Islet of Langerhans (tissue), 1 donor: ENCODE measurements around the gene OR10T2.
"Not testable (repeated sequence)": the region's sequence is repeated elsewhere in the genome, so short reads cannot be mapped to it uniquely, and the experiment has no call there.

Experiments
- FAIRE-seq: peaks from one replicate; lab custom pipeline; 2011; peaks lifted over from hg19 to GRCh38; lab: Jason Lieb, UNC

OR10T2 gene, protein sequence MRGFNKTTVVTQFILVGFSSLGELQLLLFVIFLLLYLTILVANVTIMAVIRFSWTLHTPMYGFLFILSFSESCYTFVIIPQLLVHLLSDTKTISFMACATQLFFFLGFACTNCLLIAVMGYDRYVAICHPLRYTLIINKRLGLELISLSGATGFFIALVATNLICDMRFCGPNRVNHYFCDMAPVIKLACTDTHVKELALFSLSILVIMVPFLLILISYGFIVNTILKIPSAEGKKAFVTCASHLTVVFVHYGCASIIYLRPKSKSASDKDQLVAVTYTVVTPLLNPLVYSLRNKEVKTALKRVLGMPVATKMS

DNA sequence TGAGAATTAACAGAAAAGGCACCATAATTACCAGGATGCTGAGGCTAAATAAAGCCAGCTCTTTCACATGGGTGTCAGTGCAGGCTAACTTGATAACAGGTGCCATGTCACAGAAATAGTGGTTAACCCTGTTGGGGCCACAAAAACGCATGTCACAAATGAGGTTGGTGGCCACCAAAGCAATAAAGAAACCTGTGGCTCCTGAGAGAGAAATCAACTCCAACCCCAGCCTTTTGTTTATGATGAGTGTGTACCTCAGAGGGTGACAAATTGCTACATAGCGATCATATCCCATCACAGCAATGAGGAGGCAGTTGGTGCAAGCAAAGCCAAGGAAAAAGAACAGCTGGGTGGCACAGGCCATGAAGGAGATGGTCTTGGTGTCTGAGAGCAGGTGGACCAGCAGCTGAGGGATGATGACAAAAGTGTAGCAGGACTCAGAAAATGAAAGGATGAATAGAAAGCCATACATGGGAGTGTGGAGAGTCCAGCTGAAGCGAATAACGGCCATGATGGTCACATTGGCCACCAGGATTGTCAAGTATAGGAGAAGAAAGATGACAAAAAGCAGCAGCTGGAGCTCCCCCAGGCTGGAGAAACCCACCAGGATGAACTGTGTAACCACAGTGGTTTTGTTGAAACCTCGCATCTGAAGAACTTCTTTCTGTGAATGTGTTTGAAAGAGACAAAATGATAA lies at the start of gene OR10T2:
Gene OR10T2, minus strand, starts transcription at position 649 of the 697 bp plus-strand sequence. Its CDS starts 0 bp downstream, at position 649.
- no peak for FAIRE-seq

DNA sequence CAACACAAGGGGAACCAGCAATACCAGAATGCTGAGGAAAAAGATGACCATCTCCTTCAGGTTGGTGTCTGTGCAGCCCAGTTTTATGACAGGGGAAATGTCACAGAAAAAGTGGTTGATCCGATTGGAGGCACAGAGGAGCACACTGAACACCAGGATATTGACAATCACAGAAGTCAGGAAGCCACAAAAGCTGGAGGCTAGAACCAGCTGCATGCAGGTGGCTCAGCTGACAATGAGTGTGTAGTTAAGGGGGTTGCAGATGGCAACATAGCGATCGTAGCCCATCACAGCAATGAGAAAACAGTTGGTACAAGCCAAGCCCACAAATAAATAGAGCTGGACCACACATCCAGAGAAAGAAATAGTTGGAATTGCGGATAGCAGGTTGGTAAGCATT lies 46.1 kb upstream of the OR10T2 start:
- no peak for FAIRE-seq

DNA sequence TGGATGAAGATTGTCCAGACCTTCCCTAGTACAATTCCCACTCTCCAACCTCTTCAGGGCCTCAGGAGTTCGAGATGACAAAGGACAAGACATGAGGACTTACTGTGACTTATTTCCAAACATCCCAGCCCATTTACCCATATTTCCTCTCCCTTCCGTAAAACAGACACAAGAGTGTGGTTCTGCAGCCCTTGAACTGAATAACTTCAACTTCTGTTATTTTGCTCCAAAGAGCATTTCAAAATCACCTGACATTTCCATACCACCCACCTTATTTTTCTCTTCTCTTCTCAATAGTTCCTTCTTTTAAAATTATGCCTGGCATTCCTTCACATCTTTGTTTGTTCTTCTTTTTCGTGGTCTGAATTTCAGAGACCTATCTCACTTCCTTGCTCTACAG lies 35.5 kb upstream of the OR10T2 start:
- no peak for FAIRE-seq

DNA sequence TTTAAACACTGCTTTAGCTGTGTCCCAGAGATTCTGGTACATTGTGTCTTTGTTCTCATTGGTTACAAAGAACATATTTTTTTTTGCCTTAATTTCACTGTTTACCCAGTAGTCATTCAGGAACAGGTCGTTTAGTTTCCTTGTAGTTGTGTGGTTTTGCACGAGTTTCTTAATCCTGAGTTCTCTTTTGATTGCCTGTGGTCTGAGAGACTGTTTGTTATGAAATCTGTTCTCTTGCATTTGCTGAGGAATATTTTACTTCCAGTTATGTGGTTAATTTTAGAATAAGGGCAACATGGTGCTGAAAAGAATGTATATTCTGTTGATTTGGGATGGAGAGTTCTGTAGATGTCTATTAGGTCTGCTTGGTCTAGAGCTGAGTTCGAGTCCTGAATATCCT lies 30.9 kb upstream of the OR10T2 start:
- FAIRE-seq: not testable (repeated sequence)

DNA sequence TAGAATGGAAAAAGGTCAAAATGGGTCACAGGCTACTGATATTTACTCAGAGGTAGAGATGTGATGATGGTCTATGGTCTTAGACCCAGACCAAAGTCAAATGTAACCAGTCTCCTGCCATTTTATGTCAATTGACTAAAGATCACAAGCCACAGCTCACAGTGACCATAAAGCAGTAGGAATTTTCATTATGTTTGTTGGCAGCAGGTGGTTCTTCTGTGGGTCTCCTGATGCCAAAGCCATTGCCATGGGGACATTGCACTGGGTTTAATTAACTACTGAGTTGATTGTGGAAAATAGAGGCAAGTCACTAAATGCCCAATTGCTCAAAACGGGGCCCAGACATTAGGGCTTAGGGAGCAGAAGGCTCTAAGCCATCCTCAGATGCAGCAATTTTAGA lies 26.9 kb upstream of the OR10T2 start, which contains the start of gene OR10K2:
Gene OR10K2, minus strand, starts transcription at position 101 of the 400 bp plus-strand sequence. CDS start 5,371 bp downstream, outside the sequence.
- no peak for FAIRE-seq

DNA sequence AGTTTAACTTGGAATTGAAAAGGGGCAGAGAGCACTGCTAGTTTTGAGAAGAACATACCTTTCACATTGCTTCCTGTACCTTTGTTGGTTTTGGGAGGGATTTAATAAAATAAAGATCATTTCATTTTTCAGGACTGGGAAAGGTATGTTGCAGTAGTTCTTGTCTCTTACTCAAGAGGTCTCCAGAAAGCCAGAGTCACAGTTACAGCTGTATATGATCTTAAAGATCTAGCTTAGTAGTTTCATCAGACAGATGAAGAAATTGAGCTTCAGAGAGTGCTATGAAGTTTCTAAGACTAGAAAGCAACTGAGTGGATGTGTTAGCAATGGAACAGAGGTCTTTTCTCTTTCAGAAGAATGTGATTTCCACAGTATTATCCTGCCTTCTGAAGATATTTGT lies 25.8 kb upstream of the OR10T2 start:
- no peak for FAIRE-seq

DNA sequence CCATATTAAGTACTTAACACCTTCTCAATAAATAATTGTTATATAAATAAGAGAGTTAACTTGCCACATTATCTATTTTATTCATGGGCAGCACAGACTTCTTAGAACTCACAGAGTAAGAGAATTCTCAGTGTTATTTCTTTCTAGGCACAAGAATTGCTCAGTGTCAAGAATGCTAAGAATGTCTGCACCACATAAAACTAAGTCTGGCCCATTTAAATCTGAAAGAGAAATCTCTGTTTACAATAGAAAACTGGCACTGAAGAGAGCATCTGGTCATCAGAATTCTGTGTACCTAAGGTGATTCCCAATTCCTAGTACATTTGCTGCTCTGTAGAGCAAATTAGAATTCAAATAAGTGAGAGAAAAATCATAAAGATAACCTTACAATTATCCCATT lies 22.9 kb upstream of the OR10T2 start:
- FAIRE-seq: no peak

DNA sequence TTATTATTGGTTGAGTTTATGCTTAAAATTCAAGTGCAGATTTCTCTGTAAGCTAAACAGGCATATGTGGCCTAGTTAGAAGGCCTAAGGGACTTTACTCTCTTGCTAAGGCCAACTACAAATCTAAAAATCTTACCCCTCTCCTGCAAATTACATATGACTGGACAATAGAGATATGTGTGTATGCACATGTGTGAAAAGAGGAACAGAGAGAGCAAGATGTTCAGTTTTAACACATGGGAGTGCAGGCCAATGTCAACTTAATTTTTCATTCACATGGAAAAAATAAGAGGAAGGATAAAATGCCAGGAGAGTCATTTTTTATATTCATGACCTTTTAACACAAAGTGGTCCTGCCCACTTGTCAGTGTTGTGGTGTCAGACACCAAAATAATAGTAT lies 18.3 kb upstream of the OR10T2 start:
- no peak for FAIRE-seq

DNA sequence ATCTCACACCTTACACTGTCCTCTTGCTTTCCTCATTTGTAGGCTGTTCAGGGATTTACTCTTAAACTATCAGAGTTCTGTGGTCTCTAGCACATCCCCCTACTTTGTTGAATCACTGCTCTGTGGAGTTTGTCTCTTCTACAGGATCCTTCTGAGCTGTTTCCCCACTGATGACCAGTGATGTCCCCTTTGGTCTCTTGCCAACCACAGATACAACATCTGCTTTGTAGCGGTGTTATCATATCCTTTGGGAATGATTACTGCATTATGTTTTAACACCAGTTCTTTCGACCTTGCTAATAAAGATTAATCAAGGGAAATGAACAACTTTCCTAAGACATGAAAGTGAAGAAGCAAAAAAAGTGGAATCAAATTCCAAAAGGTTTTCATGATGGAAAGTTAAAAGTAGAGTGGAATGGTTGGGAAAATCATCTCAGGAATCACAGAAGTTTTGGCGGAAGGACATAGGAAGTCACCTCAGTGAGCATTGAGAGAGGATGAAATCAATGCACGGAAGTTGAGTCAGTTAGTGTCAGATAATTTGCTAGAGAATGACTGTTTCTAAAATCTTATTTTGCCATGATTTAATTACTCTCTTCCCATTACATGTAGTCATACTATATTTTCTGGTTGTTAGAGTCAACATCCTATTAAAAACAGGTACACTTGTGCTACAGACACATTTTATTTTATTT lies 15.5 kb upstream of the OR10T2 start:
- FAIRE-seq: no peak

DNA sequence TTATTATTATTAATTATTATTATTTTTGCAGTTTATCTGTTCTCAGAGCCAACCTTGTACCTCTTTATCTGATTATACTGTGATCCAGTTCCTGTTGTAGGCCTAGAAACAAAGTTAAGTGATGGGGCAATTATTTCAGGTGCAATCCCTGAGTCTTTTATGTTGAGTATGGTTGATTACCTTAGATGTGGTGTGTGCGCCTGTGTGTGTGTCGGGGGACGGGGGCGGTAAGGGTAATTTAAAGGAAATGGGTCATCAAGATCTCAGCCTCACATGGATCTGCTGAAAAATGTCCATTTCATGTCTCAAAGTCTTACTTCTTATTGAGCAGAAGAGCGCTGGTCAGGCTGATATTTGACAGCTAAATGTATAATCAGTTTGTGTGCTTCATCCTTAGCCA lies 7.8 kb upstream of the OR10T2 start:
- FAIRE-seq: no peak

DNA sequence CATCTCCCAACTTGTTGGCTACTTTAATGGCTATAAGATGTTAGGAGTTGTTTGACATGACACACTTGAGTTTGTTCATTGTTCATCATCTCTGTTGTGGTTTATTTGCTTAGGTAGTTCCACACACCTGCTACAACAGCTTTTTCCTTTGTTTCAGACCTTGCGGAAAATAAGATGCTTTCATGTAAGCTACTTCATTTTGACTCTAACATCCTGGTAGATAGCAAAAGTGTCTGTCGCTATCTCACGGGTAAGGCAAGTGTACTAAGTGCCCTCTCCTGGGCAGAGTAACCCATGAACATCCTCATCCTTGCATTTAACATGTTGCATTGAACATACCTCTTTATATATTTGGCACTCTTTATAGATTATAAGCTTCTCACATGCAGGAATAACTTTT lies 1.6 kb upstream of the OR10T2 start:
- FAIRE-seq: no peak

DNA sequence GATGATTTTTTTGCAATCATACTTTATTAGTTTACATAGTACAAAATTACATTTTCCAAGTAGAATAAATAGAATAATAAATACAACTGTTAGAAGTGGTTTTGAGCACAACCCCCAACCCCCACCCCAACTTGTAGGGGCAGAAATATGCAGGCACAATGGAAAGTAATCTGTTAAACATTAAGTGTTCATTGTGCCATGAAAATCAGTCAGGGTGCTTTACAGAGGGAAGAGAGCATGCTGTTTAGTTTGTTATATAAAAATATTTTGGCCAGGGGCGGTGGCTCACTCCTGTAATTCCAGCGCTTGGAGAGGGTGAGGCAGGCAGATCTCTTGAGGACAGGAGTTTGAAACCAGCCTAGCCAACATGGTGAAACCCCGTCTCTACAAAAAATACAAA lies 2.6 kb downstream of the OR10T2 start:
- no peak for FAIRE-seq

DNA sequence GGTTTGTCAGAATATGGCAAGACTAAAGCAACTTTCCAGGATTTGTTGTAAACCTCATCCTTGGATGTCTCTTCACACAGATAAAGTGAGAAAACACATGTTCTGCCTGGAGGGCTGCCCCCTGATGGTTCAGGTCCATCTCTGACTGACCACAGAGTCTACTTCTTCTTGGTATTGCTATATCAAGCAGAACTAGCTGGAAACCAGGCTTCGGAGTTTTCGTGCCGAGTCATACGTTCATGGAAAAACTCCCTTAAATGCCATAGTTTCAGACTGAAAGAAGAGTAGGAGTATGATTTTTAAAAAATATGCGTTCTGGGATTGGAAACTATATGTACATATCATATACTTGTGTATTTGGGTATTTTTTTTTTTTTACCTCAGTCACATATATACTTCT lies 5.8 kb downstream of the OR10T2 start:
- FAIRE-seq: no peak

DNA sequence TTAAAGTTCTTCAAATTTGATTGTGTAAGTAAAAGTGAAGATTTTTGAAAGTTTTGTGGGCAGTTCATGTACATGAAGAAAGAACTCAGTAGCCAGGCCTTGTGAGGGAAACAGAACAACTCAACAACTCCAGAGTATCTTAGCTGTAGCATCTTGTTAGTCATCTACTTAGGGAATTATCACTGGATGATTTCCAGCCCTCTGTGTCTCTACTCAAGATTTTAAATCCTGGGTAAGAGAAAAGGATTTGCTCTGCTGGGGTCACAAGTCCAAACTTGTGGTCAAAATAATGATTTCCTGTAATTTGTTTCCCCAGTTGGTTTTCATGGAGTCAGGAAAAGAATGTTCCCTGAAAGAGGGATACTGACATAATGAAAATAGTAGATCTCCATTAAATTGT lies 8.2 kb downstream of the OR10T2 start:
- no peak for FAIRE-seq

DNA sequence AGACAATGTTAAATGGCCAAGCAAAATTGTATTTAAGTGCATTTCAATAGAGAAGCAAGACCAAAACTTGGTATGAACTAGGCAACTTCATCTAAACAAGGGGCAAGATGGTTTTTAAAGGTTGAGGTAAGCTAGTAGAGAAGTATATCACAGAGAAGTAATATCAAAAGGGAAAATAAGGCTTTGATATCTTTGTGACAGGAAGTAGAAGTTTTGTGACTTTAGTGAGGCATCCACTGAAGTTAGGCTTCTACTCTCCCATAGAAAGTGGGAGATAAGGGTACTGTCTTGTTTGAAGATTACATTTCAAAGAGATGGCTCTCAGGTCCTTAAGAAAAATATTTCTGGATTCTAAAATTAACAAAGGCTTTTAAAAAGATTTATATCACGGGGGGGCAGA lies 8.9 kb downstream of the OR10T2 start:
- FAIRE-seq: no peak

DNA sequence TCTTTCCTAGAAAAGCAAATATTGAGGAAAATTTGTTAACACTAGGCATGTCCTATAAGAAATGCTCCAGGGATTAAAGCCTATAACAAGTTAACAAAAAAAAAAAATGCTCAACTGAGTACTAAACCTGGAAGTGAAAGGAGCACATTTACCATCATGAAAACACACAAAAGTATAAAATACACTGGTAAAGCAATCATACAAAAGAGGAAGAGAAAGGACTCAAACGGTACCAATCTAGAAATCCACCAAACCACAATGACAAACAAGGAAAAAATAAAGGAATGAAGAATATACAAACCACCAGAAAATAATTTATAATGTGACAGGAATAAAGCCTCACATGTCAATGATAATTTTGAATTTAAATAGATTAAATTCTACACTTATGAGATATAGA lies 24.4 kb downstream of the OR10T2 start:
- no peak for FAIRE-seq

DNA sequence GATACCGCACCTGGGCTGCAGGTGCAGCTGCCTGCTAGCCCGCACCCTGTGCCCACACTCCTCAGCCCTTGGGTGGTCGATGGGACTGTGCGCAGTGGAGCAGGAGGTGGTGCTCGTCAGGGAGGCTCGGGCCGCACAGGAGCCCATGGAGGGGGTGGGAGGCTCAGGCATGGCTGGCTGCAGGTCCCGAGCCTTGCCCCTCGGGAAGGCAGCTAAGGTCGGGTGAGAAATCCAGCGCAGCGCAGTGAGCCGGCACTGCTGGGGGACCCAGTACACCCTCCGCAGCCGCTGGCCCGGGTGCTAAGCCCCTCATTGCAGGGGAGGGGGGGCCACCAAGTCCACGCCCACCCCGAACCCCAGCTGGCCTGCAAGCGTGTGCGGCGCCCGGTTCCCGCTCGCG lies 25.2 kb downstream of the OR10T2 start:
- not testable (repeated sequence) for FAIRE-seq

DNA sequence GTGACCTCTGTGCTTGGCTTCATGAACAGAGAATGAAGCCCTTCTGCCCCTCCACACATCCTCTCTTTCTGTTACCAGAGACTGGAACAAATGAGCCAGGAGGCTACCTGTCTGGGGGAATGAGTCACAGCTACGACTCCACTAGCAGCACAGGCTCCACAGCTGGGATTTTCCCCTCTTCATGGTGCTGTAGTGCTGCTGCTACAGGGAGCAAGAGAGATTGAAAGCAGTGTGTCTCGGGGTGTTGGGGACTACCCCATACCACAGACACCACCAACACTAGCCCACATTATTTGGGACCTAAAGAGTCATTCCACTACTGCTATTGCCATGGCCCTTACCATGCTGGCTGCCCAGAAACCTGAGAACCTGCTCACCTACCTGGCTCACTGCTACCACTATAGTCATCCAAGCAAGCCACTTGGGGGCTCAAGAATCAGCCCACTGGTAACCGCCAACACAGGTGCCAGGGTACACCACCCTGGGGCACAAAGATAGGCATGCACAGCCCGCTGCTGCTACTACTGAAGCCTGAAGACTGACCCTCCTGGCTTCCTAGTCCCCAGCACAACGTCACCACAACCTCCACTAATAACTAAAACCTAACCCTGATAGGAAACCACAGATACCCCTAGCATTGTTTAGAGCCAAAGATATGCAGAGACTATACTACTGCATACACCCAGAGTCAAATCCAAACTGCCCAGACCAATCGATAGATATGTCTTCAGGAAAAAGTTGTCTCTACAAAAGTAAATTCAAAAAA lies 27.9 kb downstream of the OR10T2 start:
- FAIRE-seq: no peak

DNA sequence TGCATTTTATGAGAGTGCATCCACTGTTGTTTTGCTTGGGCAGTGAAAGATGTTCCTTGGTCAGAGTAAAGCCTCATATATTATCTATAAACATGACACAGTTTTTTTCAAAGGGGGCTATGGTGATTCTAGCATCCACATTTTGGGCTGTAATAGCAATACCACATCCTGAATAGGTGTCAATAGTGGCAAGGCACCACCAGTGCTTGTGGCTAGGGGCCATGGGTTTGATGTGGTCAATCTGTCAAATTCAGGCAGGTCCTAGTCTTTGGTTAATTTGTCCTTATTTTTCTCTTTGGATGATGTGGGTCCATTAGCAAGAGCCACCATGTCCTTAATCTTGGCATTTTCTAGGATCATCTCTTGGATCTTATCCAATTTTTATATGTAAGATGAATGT lies 32.5 kb downstream of the OR10T2 start:
- FAIRE-seq: no peak

DNA sequence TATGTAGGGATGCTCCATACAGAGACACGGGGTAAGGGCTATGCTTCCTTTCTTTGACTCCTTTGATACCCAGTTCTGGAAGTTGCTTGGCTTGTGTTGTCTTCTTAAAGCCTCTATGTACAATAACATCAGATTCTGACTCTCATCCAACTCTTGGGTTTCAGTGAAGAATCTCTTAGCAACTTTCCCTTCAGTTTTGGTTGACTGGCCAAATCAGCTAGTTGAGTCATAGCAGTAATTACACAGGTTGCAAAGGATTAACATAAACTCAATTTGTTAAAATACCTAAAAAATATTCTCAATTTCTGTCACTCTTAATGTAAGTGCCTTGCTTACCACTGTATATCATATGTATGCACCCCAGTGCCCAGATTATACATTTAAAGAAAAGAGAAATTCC lies 36.3 kb downstream of the OR10T2 start:
- no peak for FAIRE-seq

DNA sequence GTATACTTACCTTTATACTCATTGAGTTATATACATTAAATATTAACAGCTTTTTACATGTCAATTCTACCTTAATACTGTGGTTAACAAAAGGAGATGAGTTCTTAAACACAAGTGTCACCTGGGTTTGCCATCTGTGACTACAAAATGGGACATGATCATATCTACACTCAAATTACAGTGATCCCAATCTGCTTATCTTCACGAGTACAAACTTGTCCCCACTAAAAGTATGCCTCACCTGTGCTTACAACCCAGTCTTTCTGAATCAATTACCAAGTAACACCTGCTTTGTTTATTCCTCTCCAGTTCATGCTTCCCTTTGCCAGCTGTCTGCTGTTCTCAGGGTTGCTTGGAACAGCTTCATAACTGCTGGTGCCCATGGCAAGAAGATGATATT lies 36.8 kb downstream of the OR10T2 start:
- FAIRE-seq: no peak

DNA sequence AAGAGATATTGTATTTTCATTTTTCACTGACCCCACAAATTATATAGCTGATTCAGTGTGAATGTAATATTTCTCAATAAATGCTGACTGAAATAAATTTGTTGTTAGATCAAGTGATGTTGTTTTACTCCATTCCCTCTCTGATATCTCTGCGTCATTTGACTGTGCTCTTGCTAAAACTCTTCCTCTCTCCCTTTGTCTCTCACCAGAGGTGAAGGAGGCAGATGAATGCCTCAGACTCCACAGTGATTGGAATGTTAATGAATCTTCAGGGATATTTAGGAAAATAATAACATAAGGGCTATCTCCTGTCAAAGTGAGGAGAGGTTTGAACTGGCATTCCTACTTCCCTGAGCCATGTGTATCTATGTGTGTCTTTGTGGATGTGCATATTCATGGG lies 41.8 kb downstream of the OR10T2 start:
- no peak for FAIRE-seq

DNA sequence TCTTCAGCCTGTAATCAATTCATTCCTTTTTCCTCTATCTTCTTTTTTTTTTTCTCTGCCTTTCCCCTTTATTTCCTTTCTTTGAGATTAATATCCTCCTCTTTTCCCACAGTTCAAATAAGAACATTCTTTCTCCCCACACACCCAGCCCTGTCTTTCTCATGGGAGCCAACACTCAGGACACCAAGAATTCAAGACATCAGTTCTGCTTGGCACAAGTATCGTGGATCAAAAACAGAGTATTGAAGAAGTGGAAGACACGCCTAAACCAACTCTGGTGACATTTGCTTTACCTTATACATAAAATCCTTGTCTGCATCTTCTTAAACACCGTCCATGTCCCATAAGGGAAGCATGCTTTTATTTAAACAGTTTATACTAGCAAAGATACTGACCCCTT lies 42.6 kb downstream of the OR10T2 start:
- FAIRE-seq: no peak
